Measurements from ENCODE around the gene TMEM238.

The TMEM238 gene

DNA sequence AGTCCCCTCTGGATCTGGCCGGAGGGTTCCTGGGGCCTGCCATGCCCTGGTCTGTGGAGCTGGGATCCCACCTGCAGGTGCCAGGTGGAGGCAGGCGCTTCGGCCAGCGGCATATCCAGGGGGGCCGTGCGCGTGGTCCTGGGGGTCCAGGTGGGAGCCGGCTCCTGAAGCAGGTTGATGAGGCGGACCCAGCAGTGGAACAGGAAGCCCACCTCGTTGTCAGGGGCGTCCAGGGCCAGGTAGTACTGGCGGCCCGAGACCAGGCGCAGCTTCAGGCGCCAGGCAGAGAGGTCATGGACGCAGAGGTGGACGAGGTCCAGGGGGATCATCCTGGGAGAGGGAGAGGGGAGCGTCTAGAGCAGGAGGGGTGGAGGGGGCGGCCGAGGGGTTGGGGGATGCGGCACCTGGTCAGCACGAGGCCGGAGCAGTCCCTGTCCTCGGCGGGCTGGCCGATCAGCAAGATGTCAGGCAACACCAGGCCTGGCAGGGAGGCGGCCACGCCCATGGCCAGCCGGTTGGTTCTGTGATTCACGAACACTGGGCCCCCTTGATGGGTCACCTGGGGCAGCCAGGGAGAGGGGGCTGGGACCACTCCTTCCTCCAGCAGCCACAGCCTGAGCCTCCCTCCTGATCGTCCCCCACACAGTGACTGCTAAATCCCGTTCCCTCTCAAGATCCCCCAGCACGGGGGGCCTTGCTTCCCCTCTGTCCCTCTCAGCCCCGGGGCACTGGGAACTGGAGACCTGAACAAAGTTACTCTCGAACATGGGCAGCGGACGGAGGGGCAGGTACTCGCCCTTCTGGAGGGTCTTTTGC, 21.7 kb downstream of the TMEM238 start:
- DNase-seq (ENCODE audit: extremely low spot score) = no peak
- TF ChIP-seq LEF1 (IDR thresholded peaks at IDR 0.05; ENCODE audit: borderline replicate concordance) (no peak), SP1 (IDR thresholded peaks at IDR 0.05) (no peak), PKNOX1 (IDR thresholded peaks at IDR 0.05) (no peak), SUZ12 (IDR thresholded peaks at IDR 0.05) (no peak), FOXK2 (IDR thresholded peaks at IDR 0.05) (no peak), L3MBTL2 (conservative IDR thresholded peaks at IDR 0.05) (no peak), TARDBP (IDR thresholded peaks at IDR 0.05) (no peak), ZNF384 (IDR thresholded peaks at IDR 0.05) (no peak), CTBP1 (IDR thresholded peaks at IDR 0.05; ENCODE audit: borderline replicate concordance) (no peak), NFRKB (IDR thresholded peaks at IDR 0.05) (no peak), FOXM1 (IDR thresholded peaks at IDR 0.05; ENCODE audit: borderline replicate concordance) (no peak), HDGF (IDR thresholded peaks at IDR 0.05; ENCODE audit: borderline replicate concordance) (no peak), ELF4 (IDR thresholded peaks at IDR 0.05) (no peak), BHLHE40 (IDR thresholded peaks at IDR 0.05; ENCODE audit: borderline replicate concordance) (no peak), FOXA1 (IDR thresholded peaks at IDR 0.05) (no peak), ARNT (IDR thresholded peaks at IDR 0.05) (no peak)
- ChIA-PET POLR2A (interaction anchor here (1.0 to 1.3 kb wide), 2 partner anchors 12 to 45 kb away, joined by 3 read pairs; partner anchors contain the start of gene UBE2S), CTCF (no interaction called here)

DNA sequence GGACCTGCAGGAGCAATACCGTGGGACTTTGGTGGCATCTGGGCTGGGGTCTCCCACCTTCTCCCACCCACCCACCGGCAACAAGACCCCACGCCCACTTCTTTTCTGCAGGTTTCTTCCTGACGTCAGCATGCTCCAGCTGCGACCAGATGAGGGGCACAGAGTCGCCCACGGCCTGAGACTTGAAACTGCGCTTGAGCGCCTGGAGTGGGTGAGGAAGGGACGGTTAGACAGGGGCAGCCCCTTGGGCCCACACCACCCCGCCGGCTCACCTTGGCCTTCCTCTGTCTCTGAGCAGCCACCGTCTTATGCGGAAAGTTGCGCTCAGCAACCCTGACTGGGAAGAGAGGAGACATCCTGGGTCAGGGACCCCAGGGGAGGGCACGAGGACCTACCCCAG, 23.2 kb downstream of the TMEM238 start:
- TF ChIP-seq CTBP1 (IDR thresholded peaks at IDR 0.05; ENCODE audit: borderline replicate concordance) (no peak), TARDBP (IDR thresholded peaks at IDR 0.05) (no peak), BHLHE40 (IDR thresholded peaks at IDR 0.05; ENCODE audit: borderline replicate concordance) (no peak), HDGF (IDR thresholded peaks at IDR 0.05; ENCODE audit: borderline replicate concordance) (no peak), SUZ12 (IDR thresholded peaks at IDR 0.05) (no peak), NFRKB (IDR thresholded peaks at IDR 0.05) (no peak), LEF1 (IDR thresholded peaks at IDR 0.05; ENCODE audit: borderline replicate concordance) (no peak), SP1 (IDR thresholded peaks at IDR 0.05) (no peak), ELF4 (IDR thresholded peaks at IDR 0.05) (no peak), L3MBTL2 (conservative IDR thresholded peaks at IDR 0.05) (no peak)
- ChIA-PET POLR2A (interaction anchor here (1.2 kb wide), 1 partner anchor 22 kb away, joined by 4 read pairs; no protein-coding TSS in a partner anchor), CTCF (no interaction called here)
- no peak for DNase-seq (ENCODE audit: extremely low spot score)

DNA sequence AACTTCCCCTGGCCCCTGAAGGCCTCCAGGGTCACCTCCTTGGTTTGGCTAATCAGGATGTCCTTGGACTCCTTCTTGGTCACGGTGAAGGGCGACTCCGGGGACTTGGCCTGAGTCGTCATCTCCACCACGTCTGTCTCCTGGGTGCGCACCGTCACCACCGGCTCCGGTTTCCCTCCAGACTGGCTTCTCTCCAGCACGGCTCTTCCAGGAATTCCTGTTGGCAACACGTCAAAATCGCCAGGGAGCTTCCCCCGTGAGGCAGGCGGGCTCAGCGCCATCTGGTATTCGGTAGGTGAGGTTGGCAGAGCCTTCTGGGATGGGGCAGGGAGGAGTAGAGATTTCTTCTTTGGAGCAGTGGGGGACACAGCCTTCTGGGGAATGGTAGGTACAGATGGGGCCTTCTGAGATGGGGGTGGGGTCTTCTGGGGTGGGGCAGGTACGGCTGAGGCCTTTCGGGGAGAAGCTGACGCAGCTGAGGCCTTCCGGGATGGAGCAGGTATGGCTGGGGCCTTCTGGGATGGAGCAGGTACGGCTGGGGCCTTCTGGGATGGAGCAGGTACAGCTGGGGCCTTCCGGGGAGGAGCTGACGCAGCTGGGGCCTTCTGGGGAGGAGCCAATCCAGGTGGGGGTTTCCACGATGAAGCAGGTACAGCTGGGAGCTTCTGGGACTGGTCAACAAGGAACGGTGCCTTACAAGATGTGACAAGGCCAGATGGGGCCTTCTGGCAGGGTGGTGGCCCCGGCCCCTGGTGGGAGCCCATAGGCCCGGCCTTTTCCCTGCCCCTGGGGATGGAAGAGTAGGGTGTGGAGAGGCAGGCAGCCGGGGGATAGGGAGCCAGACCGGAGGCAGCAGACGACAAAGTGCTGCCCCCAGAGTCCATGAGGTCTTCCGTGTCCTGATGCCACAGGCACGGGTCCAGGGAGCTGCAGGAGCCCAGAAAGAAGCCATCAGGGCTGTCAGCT, 24.9 kb downstream of the TMEM238 start:
- ChIA-PET CTCF (interaction anchor here (0.7 kb wide), 1 partner anchor 20 kb away, joined by 3 read pairs; the partner anchor contains the start of gene KMT5C), POLR2A (no interaction called here)
- TF ChIP-seq CTBP1 (IDR thresholded peaks at IDR 0.05; ENCODE audit: borderline replicate concordance) (no peak), ARNT (IDR thresholded peaks at IDR 0.05) (no peak), TARDBP (IDR thresholded peaks at IDR 0.05) (no peak), SUZ12 (IDR thresholded peaks at IDR 0.05) (no peak), HDGF (IDR thresholded peaks at IDR 0.05; ENCODE audit: borderline replicate concordance) (no peak), ZNF384 (IDR thresholded peaks at IDR 0.05) (no peak), FOXA1 (IDR thresholded peaks at IDR 0.05) (no peak), LEF1 (IDR thresholded peaks at IDR 0.05; ENCODE audit: borderline replicate concordance) (no peak), BHLHE40 (IDR thresholded peaks at IDR 0.05; ENCODE audit: borderline replicate concordance) (no peak), ELF4 (IDR thresholded peaks at IDR 0.05) (no peak), PKNOX1 (IDR thresholded peaks at IDR 0.05) (no peak), SP1 (IDR thresholded peaks at IDR 0.05) (no peak), FOXM1 (IDR thresholded peaks at IDR 0.05; ENCODE audit: borderline replicate concordance) (no peak), L3MBTL2 (conservative IDR thresholded peaks at IDR 0.05) (no peak), FOXK2 (IDR thresholded peaks at IDR 0.05) (no peak), NFRKB (IDR thresholded peaks at IDR 0.05) (no peak)
- DNase-seq (ENCODE audit: extremely low spot score) = no peak

GRCh38 chr19:55358493-55358892, 25.6 kb downstream of the TMEM238 start:
- ChIA-PET POLR2A (interaction anchor here (1.7 kb wide), 1 partner anchor 19 kb away, joined by 5 read pairs; the partner anchor contains the start of gene KMT5C), CTCF (interaction anchor here (0.7 kb wide), 1 partner anchor 19 kb away, joined by 3 read pairs; the partner anchor contains the start of gene KMT5C)
- TF ChIP-seq ELF4 (IDR thresholded peaks at IDR 0.05) (no peak), NFRKB (IDR thresholded peaks at IDR 0.05) (no peak), SP1 (IDR thresholded peaks at IDR 0.05) (no peak), BHLHE40 (IDR thresholded peaks at IDR 0.05; ENCODE audit: borderline replicate concordance) (no peak), ARNT (IDR thresholded peaks at IDR 0.05) (no peak), SUZ12 (IDR thresholded peaks at IDR 0.05) (no peak), FOXM1 (IDR thresholded peaks at IDR 0.05; ENCODE audit: borderline replicate concordance) (no peak), HDGF (IDR thresholded peaks at IDR 0.05; ENCODE audit: borderline replicate concordance) (no peak), L3MBTL2 (conservative IDR thresholded peaks at IDR 0.05) (no peak), PKNOX1 (IDR thresholded peaks at IDR 0.05) (no peak), TARDBP (IDR thresholded peaks at IDR 0.05) (no peak), ZNF384 (IDR thresholded peaks at IDR 0.05) (no peak), FOXA1 (IDR thresholded peaks at IDR 0.05) (no peak), LEF1 (IDR thresholded peaks at IDR 0.05; ENCODE audit: borderline replicate concordance) (no peak), FOXK2 (IDR thresholded peaks at IDR 0.05) (no peak), CTBP1 (IDR thresholded peaks at IDR 0.05; ENCODE audit: borderline replicate concordance) (no peak)
- no peak for DNase-seq (ENCODE audit: extremely low spot score)
